ENCODE results near the gene NPRL2. TPM values are rescaled to one million over a fixed set of nuclear protein-coding genes. Genes with fewer than 3 reads are reported as not detected.

NPRL2 gene
- total and polyA plus RNA-seq, 2 of the 8 experiments (the other 6 are each of a cell fraction or from before 2014, with no cell fraction given) = 28.4 to 51.4 TPM

DNA sequence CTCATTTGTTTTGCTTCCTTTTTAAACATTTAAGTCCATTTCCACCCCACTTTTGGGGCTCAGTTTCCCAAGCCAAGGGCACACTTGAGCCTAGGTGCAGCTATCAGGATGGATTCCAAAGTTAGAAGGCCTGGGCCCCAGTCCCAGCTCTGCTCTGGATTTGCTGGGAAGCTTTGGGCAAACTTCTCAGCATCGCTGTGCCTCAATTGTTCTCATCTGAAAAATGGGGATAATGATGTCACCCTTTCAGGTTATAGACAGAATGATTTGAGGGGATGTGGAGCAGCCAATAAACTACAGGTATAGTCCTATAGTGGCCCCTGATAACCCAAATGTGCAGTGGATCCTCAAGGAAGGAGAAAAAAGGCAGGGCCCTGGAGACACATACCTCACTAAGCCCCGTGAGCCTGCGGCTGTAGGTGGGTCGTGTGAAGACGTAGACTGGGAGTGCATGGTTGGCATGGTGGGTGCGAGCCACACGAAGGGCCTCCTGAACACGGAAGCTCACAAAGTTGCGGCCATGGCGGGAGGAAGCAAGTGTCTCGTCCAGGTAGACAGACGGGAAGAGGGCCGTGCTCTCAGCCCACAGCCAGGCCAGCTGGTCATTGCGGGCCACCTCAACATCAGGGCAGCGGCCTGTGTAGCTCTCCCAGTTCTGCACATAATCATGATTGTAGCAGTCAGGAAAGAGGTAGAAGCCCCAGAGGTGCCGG, 31.2 kb downstream of the NPRL2 start:
- Histone ChIP-seq H3K79me1 (ENCODE audit: low read depth, low read length) (peaks cover 20% of the 10 kb centered on the region), H3K18ac (ENCODE audit: extremely low read depth, low read length) (no peak overlapping the region), H4K5ac (ENCODE audit: insufficient read length, low read depth, low read length) (no peak overlapping the region), H3K23me2 (ENCODE audit: low read depth, low read length) (peaks cover 17% of the 10 kb centered on the region), H3K36me3 (ENCODE audit: control insufficient read depth in 2 of 4, insufficient read depth in 4 of 4, low read length in 3 of 4) (peaks cover 16 to 34% (median 28%) of the 10 kb centered on the region in 4 experiments), H4K8ac (ENCODE audit: extremely low read depth, insufficient read depth, low read length) (no peak overlapping the region; the same call in 1 of the 2 replicates), H3K27me3 (replicated peaks in 1 of 4; ENCODE audit: control insufficient read depth in 3 of 4, extremely low read depth in 1 of 4, insufficient read depth in 3 of 4, low read length in 3 of 4) (no peaks in the 10 kb centered on the region), H3K9me3 (ENCODE audit: insufficient read depth in 2 of 2, low read depth in 1 of 2, low read length in 1 of 2) (no peaks in the 10 kb centered on the region), H2BK120ac (replicated peaks; ENCODE audit: low read depth, low read length) (no peak overlapping the region), H3K4me1 (replicated peaks in 1 of 4; ENCODE audit: control insufficient read depth in 3 of 4, insufficient read depth in 4 of 4, low read length in 3 of 4) (peaks cover 0 to 33% (median 19%) of the 10 kb centered on the region in 4 experiments; a peak in 6 of 7 replicates), H4K20me1 (replicated peaks in 1 of 2; ENCODE audit: control insufficient read depth in 1 of 2, insufficient read depth in 2 of 2, low read length in 2 of 2) (peaks cover 19 to 35% of the 10 kb centered on the region in 2 experiments), H2BK20ac (ENCODE audit: low read length) (no peak overlapping the region), H2BK12ac (ENCODE audit: low read depth, low read length) (no peak overlapping the region), H3K56ac (replicated peaks; ENCODE audit: insufficient read length, low read depth, low read length) (no peak overlapping the region), H4K91ac (replicated peaks; ENCODE audit: insufficient read length, low read length) (no peak overlapping the region), H2AK5ac (ENCODE audit: low read depth, low read length) (no peak overlapping the region), H3K27ac (ENCODE audit: low read depth, low read length) (0 out of 2 replicates have a peak overlapping the region, but pooled peaks have one; percentile 32), H2BK15ac (ENCODE audit: low read length) (0 out of 2 replicates have a peak overlapping the region, but pooled peaks have one; percentile 55), H3K79me2 (ENCODE audit: control insufficient read depth in 1 of 2, insufficient read depth in 2 of 2, low read length in 2 of 2) (peaks cover 0 to 25% of the 10 kb centered on the region in 2 experiments; a peak in 3 of 4 replicates), H3K4me2 (ENCODE audit: insufficient read depth in 1 of 2, low read depth in 2 of 2, low read length in 2 of 2) (peak overlapping the region in 1 of 2 experiments; percentile 97; a peak in 2 of 4 replicates), H3K9ac (replicated peaks in 1 of 4; ENCODE audit: extremely low read depth in 1 of 4, low read depth in 3 of 4, low read length in 3 of 4) (no peak overlapping the region), H3K14ac (ENCODE audit: insufficient read length) (no peak overlapping the region), H3K23ac (ENCODE audit: insufficient read length) (no peak overlapping the region), H2BK5ac (ENCODE audit: low read depth, low read length) (no peak overlapping the region), H2AFZ (ENCODE audit: low read length) (no peak overlapping the region), H3K4ac (replicated peaks; ENCODE audit: insufficient read length, low read depth, low read length) (no peak overlapping the region), H3K4me3 (ENCODE audit: extremely low read depth in 1 of 4, insufficient read depth in 2 of 4, low read depth in 3 of 4, low read length in 4 of 4) (no peak overlapping the region)
- no peak for DNase-seq (ENCODE audit: low read depth in 1 of 2, low spot score in 2 of 2)
- TF ChIP-seq RBBP5 (IDR thresholded peaks at IDR 0.05; ENCODE audit: borderline replicate concordance, low read depth, low read length) = no peak
- FAIRE-seq = no peak
- WGBS, 2 experiments (ENCODE audit: extremely low coverage in 1 of 2, insufficient coverage in 1 of 2, insufficient read length in 1 of 2, insufficient replicate concordance in 2 of 2, low coverage in 1 of 2, low lambda C conversion rate in 2 of 2, missing lambda C conversion rate in 1 of 2) = 96% methylated on average over 16 of the region's 16 CpGs; no CpG with 5 or more reads in 1 of the 2 experiments
- POLR2A ChIA-PET (ENCODE audit: partially characterized antibody) = interaction anchor here (0.8 to 12.6 kb wide), 7 partner anchors 10 to 68 kb away, joined by 3 to 149 read pairs (median 5); partner anchors contain the start of genes HYAL1, HYAL3, NAA80 and TUSC2
- CTCF ChIA-PET (ENCODE audit: partially characterized antibody) = interaction anchor here (0.6 to 3.9 kb wide), 9 partner anchors 9 to 198 kb away, joined by 3 to 17 read pairs (median 4); partner anchors contain the start of genes HYAL1 and TUSC2

Measured in H1 (cell line).